SK-N-SH (cell line): Measurements from ENCODE around the gene MYO15A. TPM values are rescaled to one million over a fixed set of nuclear protein-coding genes. Genes with fewer than 3 reads are reported as not detected.

Experiments used
- CTCF ChIA-PET: fragments of 300-600, 350-600 bp; formaldehyde crosslinking; extraction: SDS; loops from one replicate; lab custom pipeline; 2021; lab: Yijun Ruan, JAX
- POLR2A ChIA-PET: fragments of 350-600 bp; sonication (Branson Sonifier 250); formaldehyde crosslinking; extraction: SDS; loops from one replicate; lab custom pipeline; 2020; ENCODE audit warnings: antibody characterized with exemption, inconsistent platforms; lab: Yijun Ruan, JAX
- DNase-seq: peaks from one replicate; pipeline ENCODE4 v3.0.0; 2012
- H2AFZ ChIP-seq: fragments of 200-600 bp; sonication (generic); 2 replicates; pipeline ENCODE4 v1.8.1; 2016; ENCODE audit warnings: antibody characterized with exemption, mild to moderate bottlenecking, low read depth
- H3F3A ChIP-seq: fragments of 200-600 bp; sonication (generic); replicated peaks from 2 replicates; pipeline ENCODE3; 2016; ENCODE audit warnings: antibody characterized with exemption, mild to moderate bottlenecking; ENCODE audit not compliant: insufficient read depth
- H3K27ac ChIP-seq, 2 experiments: fragments of 200-500 bp in 1 of 2; fragments of 200-600 bp in 1 of 2; sonication (Bioruptor generic) in 1 of 2; sonication (generic), shearing (Covaris generic) in 1 of 2; 2 replicates each; pipeline versions ENCODE4 v1.5.1 to v1.6.1; 2014 to 2016; ENCODE audit warnings: low read depth in 2 of 2, inconsistent platforms in 1 of 2, low read length in 1 of 2, mild to moderate bottlenecking in 1 of 2, mixed read lengths in 1 of 2
- H3K27me3 ChIP-seq: fragments of 200-600 bp; sonication (generic), shearing (Covaris generic); 2 replicates; pipeline ENCODE4 v1.6.1; 2016; ENCODE audit warnings: mixed run types; ENCODE audit not compliant: insufficient read depth
- H3K36me3 ChIP-seq, 2 experiments: fragments of 200-500 bp in 1 of 2; fragments of 200-600 bp in 1 of 2; sonication (Bioruptor generic) in 1 of 2; sonication (generic) in 1 of 2; replicated peaks in 1 of 2; 2 replicates each; pipeline versions ENCODE3 to v1.5.1; 2014 to 2016; ENCODE audit warnings: low read length in 1 of 2, mild to moderate bottlenecking in 1 of 2; ENCODE audit not compliant: insufficient read depth in 2 of 2, control insufficient read depth in 1 of 2
- H3K4me1 ChIP-seq, 2 experiments: fragments of 200-500 bp in 1 of 2; fragments of 200-600 bp in 1 of 2; sonication (Bioruptor generic) in 1 of 2; sonication (generic), shearing (Covaris generic) in 1 of 2; 2 replicates each; pipeline versions ENCODE4 v1.5.1 to v1.6.1; 2014 to 2016; ENCODE audit warnings: low read depth in 1 of 2, low read length in 1 of 2, mixed run types in 1 of 2; ENCODE audit not compliant: insufficient read depth in 2 of 2, control insufficient read depth in 1 of 2
- H3K4me2 ChIP-seq: fragments of 200-600 bp; sonication (generic), shearing (Covaris generic); 2 replicates; pipeline ENCODE4 v1.6.1; 2017; ENCODE audit warnings: mixed run types
- H3K4me3 ChIP-seq, 2 experiments: fragments of 200-500 bp in 1 of 2; fragments of 200-600 bp in 1 of 2; sonication (Bioruptor generic) in 1 of 2; sonication (generic), shearing (Covaris generic) in 1 of 2; 2 replicates each; pipeline versions ENCODE4 v1.5.1 to v1.8.1; 2014 to 2016; ENCODE audit warnings: low read depth in 2 of 2, inconsistent platforms in 1 of 2, low read length in 1 of 2, mild to moderate bottlenecking in 1 of 2, mixed read lengths in 1 of 2, moderate library complexity in 1 of 2
- H3K79me2 ChIP-seq: fragments of 200-600 bp; sonication (generic); 2 replicates; pipeline ENCODE4 v1.8.1; 2017; ENCODE audit warnings: mild to moderate bottlenecking; ENCODE audit not compliant: insufficient read depth
- H3K9ac ChIP-seq: fragments of 200-600 bp; sonication (generic); 2 replicates; pipeline ENCODE4 v1.6.1; 2017; ENCODE audit warnings: mixed run types
- H3K9me2 ChIP-seq: fragments of 200-600 bp; sonication (generic); 2 replicates; pipeline ENCODE4 v1.6.1; 2017; ENCODE audit warnings: mixed run types
- H3K9me3 ChIP-seq: fragments of 200-600 bp; sonication (generic); 2 replicates; pipeline ENCODE4 v1.6.1; 2017; ENCODE audit warnings: mixed run types, mild to moderate bottlenecking, moderate library complexity
- H4K20me1 ChIP-seq: fragments of 200-600 bp; sonication (generic); 2 replicates; pipeline ENCODE4 v1.6.1; 2017; ENCODE audit warnings: mild to moderate bottlenecking, mixed run types; ENCODE audit not compliant: insufficient read depth
- CHD2 ChIP-seq: fragments of 150-350 bp; IDR thresholded peaks from 2 replicates; pipeline ENCODE4 v1.6.1; 2018; ENCODE audit warnings: low read length; ENCODE audit not compliant: partially characterized antibody
- CTCF ChIP-seq: fragments of 200-600 bp; sonication (generic); IDR thresholded peaks from 2 replicates; pipeline ENCODE4 v1.6.1; 2017; ENCODE audit warnings: antibody characterized with exemption, mild to moderate bottlenecking, moderate library complexity
- EP300 ChIP-seq, 2 experiments: IDR thresholded peaks; 2 replicates each; pipeline versions ENCODE4 v1.4.0 to v1.6.1; 2012; ENCODE audit warnings: borderline replicate concordance in 1 of 2, low read depth in 1 of 2, low read length in 1 of 2
- GATA2 ChIP-seq: sonication (generic); formaldehyde crosslinking; IDR thresholded peaks from 2 replicates; pipeline ENCODE4 v1.5.0; 2020; ENCODE audit warnings: mild to moderate bottlenecking, missing genetic modification reagents
- JUND ChIP-seq: IDR thresholded peaks from 2 replicates; pipeline ENCODE4 v1.4.0; 2012
- MEF2A ChIP-seq: IDR thresholded peaks from 2 replicates; pipeline ENCODE4 v1.4.0; 2012; ENCODE audit warnings: low read depth, borderline replicate concordance
- MXI1 ChIP-seq: IDR thresholded peaks from 2 replicates; pipeline ENCODE4 v1.6.1; 2012; ENCODE audit warnings: mild to moderate bottlenecking, low read depth, low read length, improper control_type of control experiment
- NFIC ChIP-seq: IDR thresholded peaks from 2 replicates; pipeline ENCODE4 v1.4.0; 2012; ENCODE audit warnings: borderline replicate concordance
- POLR2AphosphoS5 ChIP-seq: IDR thresholded peaks from 2 replicates; pipeline ENCODE4 v1.6.1; 2012; ENCODE audit warnings: low read depth, low read length
- RAD21 ChIP-seq: IDR thresholded peaks from 2 replicates; pipeline ENCODE4 v1.6.1; 2012; ENCODE audit warnings: mild to moderate bottlenecking, low read length
- RCOR1 ChIP-seq: fragments of 150-350 bp; IDR thresholded peaks from 2 replicates; pipeline ENCODE4 v1.6.1; 2017; ENCODE audit warnings: antibody characterized with exemption, low read length
- REST ChIP-seq: IDR thresholded peaks from 2 replicates; pipeline ENCODE4 v1.6.1; 2012; ENCODE audit warnings: mild to moderate bottlenecking, low read depth, low read length, moderate library complexity
- RFX5 ChIP-seq: IDR thresholded peaks from 2 replicates; pipeline ENCODE4 v1.6.1; 2012; ENCODE audit warnings: mild to moderate bottlenecking, improper control_type of control experiment, low read length
- TCF12 ChIP-seq: IDR thresholded peaks from 2 replicates; pipeline ENCODE4 v1.4.0; 2012
- TEAD4 ChIP-seq: IDR thresholded peaks from 2 replicates; pipeline ENCODE4 v1.4.0; 2012; ENCODE audit warnings: mild to moderate bottlenecking, borderline replicate concordance; ENCODE audit not compliant: insufficient read depth
- WGBS: methylation state at CpG from one replicate; pipeline ENCODE4 v1.1.6; 2017; ENCODE audit warnings: low lambda C conversion rate; 5-methylcytosine and 5-hydroxymethylcytosine counted together
- polyA plus RNA-seq, 3 experiments: library from polyadenylated mRNA; depleted of rRNA; stranded (reverse); fragments of >200 nt; gene quantifications; 2 replicates each; pipeline ENCODE4 v1.2.3, GENCODE V29; 2012
- TF ChIP-seq, protein P1 (sequence below): fragments of 150-350 bp; IDR thresholded peaks from 2 replicates; pipeline ENCODE4 v1.6.1; 2017; ENCODE audit warnings: antibody characterized with exemption, low read length, low read depth, borderline replicate concordance

MYO15A gene
- polyA plus RNA-seq, 1 of the 3 experiments (the other 2 are of a cell fraction), result 0.43 TPM

DNA sequence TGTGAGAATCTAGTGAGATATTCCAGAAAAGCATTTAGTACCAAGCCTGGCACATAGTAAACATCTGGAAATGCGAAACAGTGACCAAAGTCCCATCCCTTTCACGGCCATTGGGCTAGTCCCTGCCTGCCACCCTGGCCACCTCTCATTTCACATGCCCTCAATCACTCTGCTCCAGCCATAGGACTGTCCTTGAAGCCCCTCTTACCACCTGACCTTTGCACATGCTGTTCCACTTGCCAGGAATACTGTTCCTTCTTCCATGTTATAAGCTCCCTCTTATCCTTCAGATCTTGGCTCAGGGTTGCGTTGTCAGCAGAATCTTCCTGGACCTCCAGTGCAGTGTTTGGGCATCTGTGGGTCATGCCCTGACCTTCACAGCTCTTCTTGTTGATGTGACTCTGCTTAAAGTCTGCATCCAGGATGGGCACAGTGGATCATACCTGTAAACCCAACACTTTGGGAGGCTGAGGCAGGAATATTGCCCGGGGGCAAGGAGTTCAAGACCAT lies 2.1 kb downstream of the MYO15A start:
- TF ChIP-seq RAD21 (no peak), TEAD4 (no peak), CHD2 (no peak)
- Histone ChIP-seq H4K20me1 (no peaks in the 10 kb centered on the region), H3K9ac (no peak overlapping the region), H3K9me3 (no peaks in the 10 kb centered on the region), H3F3A (no peaks in the 10 kb centered on the region), H3K4me1 (peaks cover 0 to 24% of the 10 kb centered on the region in 2 experiments; a peak in 1 of 4 replicates), H3K79me2 (no peaks in the 10 kb centered on the region), H3K9me2 (no peaks in the 10 kb centered on the region), H3K36me3 (peaks cover 0 to 2% of the 10 kb centered on the region in 2 experiments), H3K4me2 (no peak overlapping the region), H3K27me3 (no peaks in the 10 kb centered on the region), H3K27ac (no peak overlapping the region), H3K4me3 (no peak overlapping the region), H2AFZ (no peak overlapping the region)
- CTCF ChIA-PET, result interaction anchor here (1.0 kb wide), 1 partner anchor 29 kb away, joined by 3 read pairs; no protein-coding TSS in a partner anchor
- DNase-seq, result no peak
- POLR2A ChIA-PET, result no interaction called here
- 73% methylated on average over 3 of the region's 4 CpGs for WGBS

GRCh38 chr17:18111330-18111971 lies 2.9 kb downstream of the MYO15A start:
- Histone ChIP-seq H3K27ac (no peak overlapping the region), H3K27me3 (no peaks in the 10 kb centered on the region), H3K9me3 (no peaks in the 10 kb centered on the region), H3F3A (no peaks in the 10 kb centered on the region), H3K4me3 (no peak overlapping the region), H3K9me2 (no peaks in the 10 kb centered on the region), H3K36me3 (no peaks in the 10 kb centered on the region), H3K4me2 (no peak overlapping the region), H3K9ac (no peak overlapping the region), H3K4me1 (peaks cover 0 to 23% of the 10 kb centered on the region in 2 experiments; a peak in 1 of 4 replicates), H4K20me1 (no peaks in the 10 kb centered on the region), H2AFZ (no peak overlapping the region), H3K79me2 (no peaks in the 10 kb centered on the region)
- ChIA-PET POLR2A (no interaction called here), CTCF (interaction anchor here (1.0 kb wide), 1 partner anchor 28 kb away, joined by 3 read pairs; no protein-coding TSS in a partner anchor)
- TF ChIP-seq JUND (no peak), GATA2 (CRISPR knock-in tag) (no peak), POLR2AphosphoS5 (no peak), MEF2A (no peak)
- 43% methylated on average over 4 of the region's 6 CpGs for WGBS
- DNase-seq, result no peak

- 74% methylated on average over 6 of the region's 7 CpGs for WGBS
- no peak overlapping the region for H3K4me2 ChIP-seq
- H3K79me2 ChIP-seq, result no peaks in the 10 kb centered on the region
- no peaks in the 10 kb centered on the region for H4K20me1 ChIP-seq
- no peak for DNase-seq
- ChIA-PET CTCF (no interaction called here), POLR2A (no interaction called here)
- no peak overlapping the region for H3K9ac ChIP-seq
- no peaks in the 10 kb centered on the region for H3K27me3 ChIP-seq
- H3K36me3 ChIP-seq, result no peaks in the 10 kb centered on the region
- no peak overlapping the region for H3K27ac ChIP-seq
- peaks cover 0 to 5% of the 10 kb centered on the region in 2 experiments; a peak in 1 of 4 replicates for H3K4me1 ChIP-seq
- no peak overlapping the region for H3K4me3 ChIP-seq
- H2AFZ ChIP-seq, result no peak overlapping the region
- H3K9me2 ChIP-seq, result no peaks in the 10 kb centered on the region
- no peaks in the 10 kb centered on the region for H3F3A ChIP-seq
- no peaks in the 10 kb centered on the region for H3K9me3 ChIP-seq
- TF ChIP-seq NFIC, result no peak
- TF ChIP-seq RFX5, result no peak
- TF ChIP-seq CTCF, result no peak
- TF ChIP-seq REST, result no peak
- TF ChIP-seq RCOR1, result no peak
- no peak for TF ChIP-seq TCF12
- TF ChIP-seq MXI1, result no peak
- TF ChIP-seq, protein P1, sequence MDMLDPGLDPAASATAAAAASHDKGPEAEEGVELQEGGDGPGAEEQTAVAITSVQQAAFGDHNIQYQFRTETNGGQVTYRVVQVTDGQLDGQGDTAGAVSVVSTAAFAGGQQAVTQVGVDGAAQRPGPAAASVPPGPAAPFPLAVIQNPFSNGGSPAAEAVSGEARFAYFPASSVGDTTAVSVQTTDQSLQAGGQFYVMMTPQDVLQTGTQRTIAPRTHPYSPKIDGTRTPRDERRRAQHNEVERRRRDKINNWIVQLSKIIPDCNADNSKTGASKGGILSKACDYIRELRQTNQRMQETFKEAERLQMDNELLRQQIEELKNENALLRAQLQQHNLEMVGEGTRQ, result no peak
- no peak for TF ChIP-seq EP300 (IDR thresholded peaks at IDR 0.05; ENCODE audit: borderline replicate concordance in 1 of 2, low read depth in 1 of 2, low read length in 1 of 2)
Observed at GRCh38 chr17:18115517-18115916, 7.0 kb downstream of the MYO15A start.
